ENCODE data around the gene TCF4. TPM values are rescaled to one million over a fixed set of nuclear protein-coding genes. Genes with fewer than 3 reads are reported as not detected.

TCF4 gene
- total RNA-seq, 2 experiments from 2014 or later, result 75.9 to 76.0 TPM

DNA sequence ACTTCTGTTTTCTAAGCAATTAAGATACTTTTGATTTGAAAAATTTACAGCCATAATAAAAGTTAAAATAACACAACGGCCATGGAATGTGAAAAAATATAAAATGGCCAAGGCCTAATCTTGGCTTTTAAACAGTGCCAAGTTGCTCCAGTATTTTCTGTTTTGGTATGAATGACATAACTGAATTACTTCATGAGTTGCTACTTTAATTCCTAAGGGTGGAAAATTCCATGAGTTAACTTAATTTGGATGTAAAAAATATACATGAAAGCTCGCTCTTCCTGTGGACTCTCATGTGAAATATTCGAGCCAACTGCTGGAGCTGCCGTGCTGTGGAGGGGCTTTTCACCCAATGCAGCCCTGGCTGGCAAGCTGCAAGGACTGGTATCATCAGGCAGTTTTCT is 342.8 kb downstream of the TCF4 start:
- H4K20me1 ChIP-seq (ENCODE audit: insufficient read depth, low read length), result no peaks in the 10 kb centered on the region
- no peak for DNase-seq (ENCODE audit: low spot score)
- H3K27ac ChIP-seq (ENCODE audit: low read depth, low read length, poor library complexity, severe bottlenecking), result no peak overlapping the region
- intact Hi-C loops (cut with micrococcal nuclease; ENCODE audit: unreplicated experiment), result no loop called here
- H3K9me2 ChIP-seq (ENCODE audit: insufficient read depth, low read length), result no peaks in the 10 kb centered on the region
- BruUV-seq (replicated peaks), result no TSS peak
- H3K4me1 ChIP-seq (ENCODE audit: insufficient read depth, low read length, poor library complexity, severe bottlenecking), result no peaks in the 10 kb centered on the region
- TF ChIP-seq, protein P1, sequence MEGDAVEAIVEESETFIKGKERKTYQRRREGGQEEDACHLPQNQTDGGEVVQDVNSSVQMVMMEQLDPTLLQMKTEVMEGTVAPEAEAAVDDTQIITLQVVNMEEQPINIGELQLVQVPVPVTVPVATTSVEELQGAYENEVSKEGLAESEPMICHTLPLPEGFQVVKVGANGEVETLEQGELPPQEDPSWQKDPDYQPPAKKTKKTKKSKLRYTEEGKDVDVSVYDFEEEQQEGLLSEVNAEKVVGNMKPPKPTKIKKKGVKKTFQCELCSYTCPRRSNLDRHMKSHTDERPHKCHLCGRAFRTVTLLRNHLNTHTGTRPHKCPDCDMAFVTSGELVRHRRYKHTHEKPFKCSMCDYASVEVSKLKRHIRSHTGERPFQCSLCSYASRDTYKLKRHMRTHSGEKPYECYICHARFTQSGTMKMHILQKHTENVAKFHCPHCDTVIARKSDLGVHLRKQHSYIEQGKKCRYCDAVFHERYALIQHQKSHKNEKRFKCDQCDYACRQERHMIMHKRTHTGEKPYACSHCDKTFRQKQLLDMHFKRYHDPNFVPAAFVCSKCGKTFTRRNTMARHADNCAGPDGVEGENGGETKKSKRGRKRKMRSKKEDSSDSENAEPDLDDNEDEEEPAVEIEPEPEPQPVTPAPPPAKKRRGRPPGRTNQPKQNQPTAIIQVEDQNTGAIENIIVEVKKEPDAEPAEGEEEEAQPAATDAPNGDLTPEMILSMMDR (conservative IDR thresholded peaks at IDR 0.05; ENCODE audit: low read length), result no peak
- no peak for TF ChIP-seq EZH2phosphoT487 (IDR thresholded peaks at IDR 0.05; ENCODE audit: borderline replicate concordance, low read depth, low read length)
- H3K4me2 ChIP-seq (ENCODE audit: low read length), result no peak overlapping the region
- ChIA-PET CTCF (ENCODE audit: unreplicated experiment) (no interaction called here), POLR2A (no interaction called here)
- no peaks in the 10 kb centered on the region for H3K9me3 ChIP-seq (ENCODE audit: low read length)
- no peaks in the 10 kb centered on the region for H3K79me2 ChIP-seq (ENCODE audit: insufficient read depth, low read depth, low read length)
- no peak overlapping the region for H2AFZ ChIP-seq (ENCODE audit: low read length)
- H3K36me3 ChIP-seq (ENCODE audit: insufficient read depth, low read length), result peaks cover 40% of the 10 kb centered on the region
- no peak overlapping the region for H3K4me3 ChIP-seq (ENCODE audit: low read depth, low read length, poor library complexity, severe bottlenecking)

DNA sequence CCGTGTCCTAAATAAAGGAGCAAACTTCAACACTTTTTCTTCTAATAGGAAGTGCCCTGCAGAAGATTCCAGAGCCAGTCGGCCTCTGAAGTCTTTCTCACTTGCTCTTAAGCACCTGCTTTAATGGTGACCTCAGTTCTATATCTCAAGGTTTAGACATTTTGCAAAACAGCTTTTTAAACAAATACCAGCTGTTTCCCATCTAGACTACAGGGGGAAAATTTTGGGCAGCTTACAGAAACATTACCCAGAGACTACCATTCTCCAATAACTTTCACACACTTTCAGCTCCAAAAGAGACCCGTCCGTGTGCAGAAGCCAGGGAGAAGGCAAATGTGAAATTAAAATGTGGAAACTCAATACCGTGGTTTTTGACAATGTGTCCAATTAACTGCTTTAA is 343.4 kb downstream of the TCF4 start:
- POLR2A ChIA-PET, result no interaction called here

GRCh38 chr18:55243857-55244256 is 344.1 kb downstream of the TCF4 start:
- no peak for DNase-seq (ENCODE audit: low spot score)
- Histone ChIP-seq H3K9me2 (ENCODE audit: insufficient read depth, low read length) (no peaks in the 10 kb centered on the region), H3K36me3 (ENCODE audit: insufficient read depth, low read length) (peaks cover 28% of the 10 kb centered on the region), H3K27ac (ENCODE audit: low read depth, low read length, poor library complexity, severe bottlenecking) (no peak overlapping the region), H3K4me2 (ENCODE audit: low read length) (no peak overlapping the region), H3K4me1 (ENCODE audit: insufficient read depth, low read length, poor library complexity, severe bottlenecking) (no peaks in the 10 kb centered on the region), H3K9me3 (ENCODE audit: low read length) (no peaks in the 10 kb centered on the region), H3K4me3 (ENCODE audit: low read depth, low read length, poor library complexity, severe bottlenecking) (no peak overlapping the region), H4K20me1 (ENCODE audit: insufficient read depth, low read length) (no peaks in the 10 kb centered on the region), H3K79me2 (ENCODE audit: insufficient read depth, low read depth, low read length) (no peaks in the 10 kb centered on the region), H2AFZ (ENCODE audit: low read length) (no peak overlapping the region)
- intact Hi-C loops (cut with micrococcal nuclease; ENCODE audit: unreplicated experiment), result no loop called here
- ChIA-PET CTCF (ENCODE audit: unreplicated experiment) (no interaction called here), POLR2A (interaction anchor here (1.3 kb wide), 1 partner anchor 69 kb away, joined by 3 read pairs; no protein-coding TSS in a partner anchor)
- no peak for TF ChIP-seq EZH2phosphoT487 (IDR thresholded peaks at IDR 0.05; ENCODE audit: borderline replicate concordance, low read depth, low read length)
- TF ChIP-seq, protein P1 (conservative IDR thresholded peaks at IDR 0.05; ENCODE audit: low read length), result no peak
- BruUV-seq (replicated peaks), result no TSS peak

More for the DNA sequence above, 343.4 kb downstream of the TCF4 start:
- H2AFZ ChIP-seq (ENCODE audit: low read length), result no peak overlapping the region
- no peaks in the 10 kb centered on the region for H3K9me3 ChIP-seq (ENCODE audit: low read length)
- H3K9me2 ChIP-seq (ENCODE audit: insufficient read depth, low read length), result no peaks in the 10 kb centered on the region
- CTCF ChIA-PET (ENCODE audit: unreplicated experiment), result no interaction called here
- TF ChIP-seq EZH2phosphoT487 (IDR thresholded peaks at IDR 0.05; ENCODE audit: borderline replicate concordance, low read depth, low read length), result no peak
- TF ChIP-seq, protein P1 (conservative IDR thresholded peaks at IDR 0.05; ENCODE audit: low read length), result no peak
- BruUV-seq (replicated peaks), result no TSS peak
- intact Hi-C loops (cut with micrococcal nuclease; ENCODE audit: unreplicated experiment), result no loop called here
- H3K4me3 ChIP-seq (ENCODE audit: low read depth, low read length, poor library complexity, severe bottlenecking), result no peak overlapping the region
- H3K4me1 ChIP-seq (ENCODE audit: insufficient read depth, low read length, poor library complexity, severe bottlenecking), result no peaks in the 10 kb centered on the region
- no peaks in the 10 kb centered on the region for H3K79me2 ChIP-seq (ENCODE audit: insufficient read depth, low read depth, low read length)
- DNase-seq (ENCODE audit: low spot score), result no peak
- H4K20me1 ChIP-seq (ENCODE audit: insufficient read depth, low read length), result no peaks in the 10 kb centered on the region
- H3K4me2 ChIP-seq (ENCODE audit: low read length), result no peak overlapping the region
- peaks cover 35% of the 10 kb centered on the region for H3K36me3 ChIP-seq (ENCODE audit: insufficient read depth, low read length)
- H3K27ac ChIP-seq (ENCODE audit: low read depth, low read length, poor library complexity, severe bottlenecking), result no peak overlapping the region

Measured in OCI-LY7 (cell line).